ENCODE results near the gene LPIN1.

LPIN1 gene

GRCh38 chr2:11798701-11799435 lies 52.4 kb downstream of the LPIN1 start:
- TF ChIP-seq CTCF (IDR thresholded peaks at IDR 0.05; ENCODE audit: low read depth, low read length), result no peak
- DNase-seq (ENCODE audit: low read depth in 2 of 2), result no peak
- no peak overlapping the region for H3K4me3 ChIP-seq (replicated peaks in 1 of 2; ENCODE audit: low read depth in 2 of 2, low read length in 2 of 2)

GRCh38 chr2:11799826-11800225 lies 53.4 kb downstream of the LPIN1 start:
- H3K4me3 ChIP-seq (replicated peaks in 1 of 2; ENCODE audit: low read depth in 2 of 2, low read length in 2 of 2), result no peak overlapping the region
- no peak for DNase-seq (ENCODE audit: low read depth in 2 of 2)
- no peak for TF ChIP-seq CTCF (IDR thresholded peaks at IDR 0.05; ENCODE audit: low read depth, low read length)

GRCh38 chr2:11802782-11803191 lies 56.4 kb downstream of the LPIN1 start:
- DNase-seq (ENCODE audit: low read depth in 2 of 2), result peak; percentile 62 to 71
- no peak for TF ChIP-seq CTCF (IDR thresholded peaks at IDR 0.05; ENCODE audit: low read depth, low read length)
- H3K4me3 ChIP-seq (replicated peaks in 1 of 2; ENCODE audit: low read depth in 2 of 2, low read length in 2 of 2), result no peak overlapping the region

- DNase-seq (ENCODE audit: low read depth in 2 of 2), result no peak
- H3K4me3 ChIP-seq (replicated peaks in 1 of 2; ENCODE audit: low read depth in 2 of 2, low read length in 2 of 2), result no peak overlapping the region
- TF ChIP-seq CTCF (IDR thresholded peaks at IDR 0.05; ENCODE audit: low read depth, low read length), result no peak
Observed at GRCh38 chr2:11805024-11805423, 58.6 kb downstream of the LPIN1 start.

GRCh38 chr2:11805920-11806319 lies 59.5 kb downstream of the LPIN1 start:
- H3K4me3 ChIP-seq (replicated peaks in 1 of 2; ENCODE audit: low read depth in 2 of 2, low read length in 2 of 2), result no peak overlapping the region
- no peak for TF ChIP-seq CTCF (IDR thresholded peaks at IDR 0.05; ENCODE audit: low read depth, low read length)
- DNase-seq (ENCODE audit: low read depth in 2 of 2), result no peak

GRCh38 chr2:11807156-11808015 lies 61.0 kb downstream of the LPIN1 start:
- TF ChIP-seq CTCF (IDR thresholded peaks at IDR 0.05; ENCODE audit: low read depth, low read length), result no peak
- H3K4me3 ChIP-seq (replicated peaks in 1 of 2; ENCODE audit: low read depth in 2 of 2, low read length in 2 of 2), result no peak overlapping the region
- DNase-seq (ENCODE audit: low read depth in 2 of 2), result peak in 1 of 2 donors; percentile 11
